HG03521 (cell line): ENCODE data around the gene SHPK.
"Not testable (repeated sequence)": the region's sequence is repeated elsewhere in the genome, so short reads cannot be mapped to it uniquely, and the experiment has no call there.

Source experiments
- ATAC-seq: cut with Tn5 transposase; IDR thresholded peaks from one replicate; pipeline ENCODE4 v1.9.1; 2021; ENCODE audit warnings: mild to moderate bottlenecking, moderate library complexity; ENCODE audit not compliant: unreplicated experiment

Gene SHPK

GRCh38 chr17:3594051-3594800 lies 41.8 kb downstream of the SHPK start:
- ATAC-seq = no peak

- no peak for ATAC-seq
These were observed 42.7 kb downstream of the SHPK start for GRCh38 chr17:3593384-3593783.

GRCh38 chr17:3592216-3592860 lies 43.7 kb downstream of the SHPK start:
- ATAC-seq = no peak

GRCh38 chr17:3590768-3591167 lies 45.3 kb downstream of the SHPK start:
- no peak for ATAC-seq

GRCh38 chr17:3590231-3590630 lies 45.8 kb downstream of the SHPK start:
- ATAC-seq = no peak

- ATAC-seq = no peak
These were observed 46.3 kb downstream of the SHPK start for GRCh38 chr17:3589784-3590183.

GRCh38 chr17:3585826-3586225 lies 50.2 kb downstream of the SHPK start:
- no peak for ATAC-seq

GRCh38 chr17:3583456-3583855 lies 52.6 kb downstream of the SHPK start:
- no peak for ATAC-seq

GRCh38 chr17:3582915-3583314 lies 53.1 kb downstream of the SHPK start:
- ATAC-seq = no peak

GRCh38 chr17:3578667-3579066 lies 57.4 kb downstream of the SHPK start:
- ATAC-seq = not testable (repeated sequence)

- no peak for ATAC-seq
These were observed 59.1 kb downstream of the SHPK start for GRCh38 chr17:3576970-3577369.

- no peak for ATAC-seq
These were observed 60.5 kb downstream of the SHPK start for GRCh38 chr17:3575511-3575910.

- no peak for ATAC-seq
These were observed 61.8 kb downstream of the SHPK start for GRCh38 chr17:3574231-3574630.

GRCh38 chr17:3573246-3574100 lies 62.6 kb downstream of the SHPK start:
- no peak for ATAC-seq

GRCh38 chr17:3572231-3572630 lies 63.8 kb downstream of the SHPK start:
- ATAC-seq = no peak

- ATAC-seq = no peak
These were observed 64.8 kb downstream of the SHPK start for GRCh38 chr17:3571043-3571900.

GRCh38 chr17:3569534-3570137 lies 66.4 kb downstream of the SHPK start:
- ATAC-seq = no peak

GRCh38 chr17:3566551-3566950 lies 69.5 kb downstream of the SHPK start:
- ATAC-seq = no peak

- ATAC-seq = no peak
These were observed 70.9 kb downstream of the SHPK start for GRCh38 chr17:3565143-3565542.

GRCh38 chr17:3564241-3564640 lies 71.8 kb downstream of the SHPK start:
- not testable (repeated sequence) for ATAC-seq
